ENCODE results near the gene SYDE1.

Gene SYDE1

DNA sequence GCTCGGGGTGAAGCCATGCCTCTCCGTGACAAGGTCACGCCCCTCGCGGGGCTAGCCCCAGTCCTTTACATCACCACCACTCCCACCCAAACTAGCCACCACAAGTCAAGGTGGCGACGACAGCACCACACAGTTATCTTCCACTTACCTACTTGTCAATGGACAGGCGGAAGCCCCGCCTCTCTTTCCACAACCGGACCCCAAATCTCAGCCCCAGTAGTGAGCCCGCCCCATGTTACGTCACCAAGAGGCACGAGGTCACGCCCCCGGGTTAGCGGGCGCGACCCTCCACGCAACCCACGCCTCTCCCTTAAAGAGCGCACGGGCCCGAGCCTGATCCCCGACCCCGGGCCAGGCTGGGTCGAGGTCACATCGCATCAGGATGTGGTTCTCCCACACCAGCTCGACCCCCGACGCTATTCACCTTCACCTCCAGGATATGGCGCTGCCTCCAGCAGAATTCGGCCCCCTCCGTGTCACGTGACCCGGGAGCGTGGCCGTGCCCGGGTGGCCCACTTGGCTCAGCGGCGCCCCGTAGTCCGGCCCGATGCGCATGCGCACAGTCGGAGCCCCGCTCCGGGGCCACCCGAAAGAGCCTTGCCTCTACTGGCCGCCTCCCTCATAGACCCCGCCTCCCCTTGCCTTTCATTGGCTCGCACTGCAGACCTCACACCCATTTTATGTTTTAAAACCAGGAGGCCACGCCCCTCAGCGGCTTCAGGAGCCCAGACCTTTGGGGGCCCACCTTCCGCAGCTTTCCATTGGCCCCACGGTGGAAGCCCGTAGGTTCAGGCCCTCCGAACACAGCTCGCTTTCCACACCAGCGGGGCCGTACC, 18.2 kb downstream of the SYDE1 start:
- peak; percentile 98 for DNase-seq

- peak; percentile 45 for DNase-seq
Measured at GRCh38 chr19:15126131-15126910, 19.1 kb downstream of the SYDE1 start.

- no peak for DNase-seq
Measured at GRCh38 chr19:15128162-15128770, 21.1 kb downstream of the SYDE1 start.

- no peak for DNase-seq
Measured at GRCh38 chr19:15129856-15130585, 22.8 kb downstream of the SYDE1 start.

DNA sequence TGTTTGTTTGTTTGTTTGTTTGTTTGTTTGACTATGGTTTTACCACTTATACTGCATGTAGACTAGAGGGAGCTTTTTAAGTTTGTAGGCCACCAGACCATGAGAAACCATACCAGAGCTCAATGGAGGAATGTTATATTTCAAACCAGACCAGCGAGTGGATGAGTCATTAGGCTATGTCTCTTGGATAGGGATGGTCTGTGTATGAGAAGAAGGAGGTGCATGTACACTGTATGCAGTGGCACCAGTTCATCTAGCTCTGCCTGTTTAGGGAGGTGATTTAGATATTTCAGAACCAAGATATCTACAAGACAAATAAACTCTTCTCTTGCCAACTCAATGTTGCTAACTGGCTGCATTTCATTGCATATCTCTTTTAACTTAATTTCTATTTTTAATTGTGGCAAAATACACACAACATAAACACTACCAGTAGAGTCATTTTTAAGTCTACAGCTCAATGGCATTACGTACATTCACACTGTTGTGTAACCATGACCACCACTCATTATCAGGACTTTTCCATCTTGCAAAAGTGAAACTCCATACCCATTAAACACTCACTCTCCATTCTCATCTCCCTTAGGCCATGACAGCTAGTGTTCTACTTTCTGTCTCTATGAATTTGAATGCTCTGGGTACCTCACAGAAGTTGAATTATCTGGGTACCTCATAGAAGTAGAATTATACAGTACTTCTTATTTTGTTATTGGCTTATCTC, 29.2 kb downstream of the SYDE1 start:
- no peak for DNase-seq

GRCh38 chr19:15137777-15138176, 30.6 kb downstream of the SYDE1 start:
- DNase-seq: no peak

GRCh38 chr19:15138427-15138826, 31.2 kb downstream of the SYDE1 start:
- DNase-seq: peak; percentile 37

- DNase-seq: no peak
Measured at GRCh38 chr19:15141143-15141542, 33.9 kb downstream of the SYDE1 start.

GRCh38 chr19:15142313-15142712, 35.1 kb downstream of the SYDE1 start:
- DNase-seq: no peak

GRCh38 chr19:15144046-15144646, 36.9 kb downstream of the SYDE1 start:
- DNase-seq: peak; percentile 13

DNA sequence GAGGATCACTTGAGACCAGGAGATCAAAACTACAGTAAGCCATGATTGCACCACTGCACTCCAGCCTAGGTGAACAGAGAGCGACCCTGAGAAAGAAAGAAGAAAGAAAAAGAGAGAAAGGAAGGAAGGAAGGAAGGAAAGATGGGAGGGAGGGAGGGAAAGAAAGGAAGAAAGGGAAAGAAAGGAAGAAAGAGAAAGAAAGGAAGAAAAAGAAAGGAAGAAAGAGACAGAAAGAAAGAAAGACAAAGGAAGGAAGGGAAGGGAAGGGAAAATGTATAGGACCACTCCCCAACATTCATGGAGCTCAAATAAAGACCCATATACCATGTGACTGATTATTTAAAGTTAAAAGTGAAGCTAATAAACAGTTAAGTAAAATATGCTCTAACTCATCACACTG, 39.9 kb downstream of the SYDE1 start:
- DNase-seq: no peak

DNA sequence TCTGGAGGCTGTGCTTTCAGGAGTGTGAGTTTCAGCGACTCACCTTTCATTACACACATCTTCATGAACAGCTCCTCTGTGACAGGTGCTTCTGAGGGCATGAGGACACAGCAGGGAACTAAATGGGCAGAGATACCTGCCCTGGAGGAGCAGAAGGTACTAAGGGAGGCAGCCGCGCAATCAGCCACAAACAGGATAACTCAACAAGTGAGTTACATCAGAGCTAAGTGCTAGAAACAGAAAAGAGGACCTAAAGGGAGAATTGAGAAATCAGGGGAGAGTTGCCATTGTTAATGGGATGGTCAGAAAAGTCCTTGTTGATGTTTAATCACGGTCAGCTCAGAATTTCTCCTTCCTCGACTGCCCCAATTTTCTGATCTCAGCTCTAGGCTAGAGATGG, 42.5 kb downstream of the SYDE1 start:
- DNase-seq: no peak

GRCh38 chr19:15154002-15154612, 46.9 kb downstream of the SYDE1 start:
- DNase-seq: peak; percentile 41

GRCh38 chr19:15155296-15155695, 48.1 kb downstream of the SYDE1 start:
- DNase-seq: no peak

DNA sequence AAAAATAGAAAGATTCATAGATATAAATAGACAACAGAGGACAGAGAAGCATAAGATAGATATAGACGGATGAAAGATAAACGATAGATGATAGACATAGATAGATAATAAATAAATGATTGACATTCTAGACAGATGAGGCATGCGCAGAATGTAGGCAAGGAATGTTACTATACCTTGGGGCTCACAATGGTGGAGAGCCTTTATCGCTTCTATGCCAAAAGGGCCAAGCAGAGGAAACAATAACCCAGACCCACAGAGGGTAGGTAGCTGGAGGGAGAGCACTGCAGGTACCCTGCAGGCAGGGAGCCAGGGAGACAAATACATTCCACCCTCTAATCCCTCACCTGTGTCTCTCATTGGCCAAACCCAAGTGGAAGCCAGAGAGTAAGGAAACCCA, 49.2 kb downstream of the SYDE1 start:
- no peak for DNase-seq

DNA sequence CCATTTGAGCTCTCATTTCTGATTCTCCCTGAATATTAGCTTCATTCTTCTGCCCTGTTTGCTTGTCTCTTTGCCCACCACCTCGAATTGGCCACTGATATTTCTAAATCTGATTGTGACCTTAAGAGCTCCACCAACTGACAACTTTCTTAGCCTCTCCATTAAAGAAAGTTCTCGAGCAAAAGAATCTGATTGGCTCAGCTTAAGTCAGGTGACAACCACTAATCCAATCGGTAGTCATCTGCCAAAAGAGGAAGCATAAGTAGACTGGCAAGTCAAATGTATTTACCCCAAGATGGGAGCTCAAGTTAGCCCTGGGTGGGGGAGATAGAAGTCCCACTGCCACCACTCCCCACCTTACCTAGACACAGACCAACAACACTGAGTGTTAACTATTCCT, 52.0 kb downstream of the SYDE1 start:
- no peak for DNase-seq

GRCh38 chr19:15161028-15161984, 54.1 kb downstream of the SYDE1 start:
- no peak for DNase-seq
